CD4-positive, alpha-beta T cell (primary cell): ENCODE results near the gene IGLL1. TPM values are rescaled to one million over a fixed set of nuclear protein-coding genes. Genes with fewer than 3 reads are reported as not detected.

Experiments
- ATAC-seq: fragments of 200-7000 bp; cut with Tn5 transposase; one replicate; pipeline ENCODE4 v1.10.0; 2022; ENCODE audit warnings: mild to moderate bottlenecking; ENCODE audit not compliant: poor library complexity
- CTCF ChIA-PET: fragments of 350-600 bp; sonication (Branson Sonifier 250); formaldehyde crosslinking; loops from one replicate; lab custom pipeline; 2021; ENCODE audit warnings: antibody characterized with exemption, inconsistent platforms; lab: Charles Lee
- POLR2A ChIA-PET: fragments of 350-600 bp; sonication (Branson Sonifier 250); formaldehyde crosslinking; loops from one replicate; lab custom pipeline; 2021; ENCODE audit warnings: antibody characterized with exemption, inconsistent platforms; lab: Charles Lee
- DNase-seq, 14 experiments: peaks; one replicate each; pipeline ENCODE4 v3.0.0-alpha.2; 2013 to 2020; ENCODE audit warnings: mixed read lengths in 2 of 14
- H3K27ac ChIP-seq, 2 donors: one replicate each; pipeline versions ENCODE4 v1.5.1 to v1.7.0; 2013; ENCODE audit warnings: low read length in 2 of 2, low read depth in 1 of 2, mild to moderate bottlenecking in 1 of 2
- H3K27me3 ChIP-seq, 2 experiments: 1 replicate in 1 of 2; 2 replicates in 1 of 2; pipeline versions ENCODE4 v1.6.1 to v1.7.0; 2013; ENCODE audit warnings: low read length in 2 of 2, control low read depth in 1 of 2, mild to moderate bottlenecking in 1 of 2, moderate library complexity in 1 of 2; ENCODE audit not compliant: insufficient read depth in 2 of 2, control insufficient read depth in 1 of 2
- H3K36me3 ChIP-seq: one replicate; pipeline ENCODE4 v1.6.1; 2013; ENCODE audit warnings: low read length, control low read depth; ENCODE audit not compliant: insufficient read depth
- H3K4me1 ChIP-seq: one replicate; pipeline ENCODE4 v1.6.1; 2013; ENCODE audit warnings: low read length, control low read depth; ENCODE audit not compliant: insufficient read depth
- H3K4me3 ChIP-seq: one replicate; pipeline ENCODE4 v1.5.1; 2013; ENCODE audit warnings: mild to moderate bottlenecking, low read length, moderate library complexity
- H3K9me3 ChIP-seq, 2 experiments: 1 replicate in 1 of 2; 2 replicates in 1 of 2; pipeline versions ENCODE4 v1.6.1 to v1.7.0; 2013; ENCODE audit warnings: low read length in 2 of 2, mild to moderate bottlenecking in 2 of 2, control low read depth in 1 of 2, moderate library complexity in 1 of 2; ENCODE audit not compliant: control insufficient read depth in 1 of 2, insufficient read depth in 1 of 2
- H3K27ac Mint-ChIP-seq: one replicate; pipeline ENCODE4 v1.8.0; 2020; ENCODE audit warnings: mixed read lengths
- H3K27me3 Mint-ChIP-seq: one replicate; pipeline ENCODE4 v1.8.0; 2021; ENCODE audit warnings: mixed read lengths
- H3K36me3 Mint-ChIP-seq: one replicate; pipeline ENCODE4 v1.8.0; 2021; ENCODE audit warnings: low read depth, mixed read lengths
- H3K4me1 Mint-ChIP-seq: one replicate; pipeline ENCODE4 v1.8.0; 2021; ENCODE audit warnings: low read depth, mixed read lengths
- H3K4me3 Mint-ChIP-seq: one replicate; pipeline ENCODE4 v1.8.0; 2020; ENCODE audit warnings: mild to moderate bottlenecking, mixed read lengths
- H3K9me3 Mint-ChIP-seq: one replicate; pipeline ENCODE4 v1.8.0; 2020; ENCODE audit warnings: mixed read lengths
- intact Hi-C, 2 experiments: fragments of 100-400 bp; cut with DNase I in 1 of 2; cut with micrococcal nuclease in 1 of 2; formaldehyde crosslinking; loops; one replicate each; pipeline versions ENCODE4 v1.15.1 to v1.9.0; 2023 to 2025; cut with DNase I, micrococcal nuclease
- total RNA-seq, 174 experiments: library from RNA in 2 of 174; stranded (reverse) in 2 of 174; gene quantifications; one replicate each; pipeline ENCODE4 v1.2.3 and lab custom pipeline; 2021 to 2026
- TF ChIP-seq, protein P1 (sequence below): fragments of 200-600 bp; IDR thresholded peaks from one replicate; pipeline ENCODE4 v1.8.0; 2022; ENCODE audit warnings: antibody characterized with exemption, mild to moderate bottlenecking

The IGLL1 gene
- total RNA-seq, 2 experiments from 2014 or later, result not detected

DNA sequence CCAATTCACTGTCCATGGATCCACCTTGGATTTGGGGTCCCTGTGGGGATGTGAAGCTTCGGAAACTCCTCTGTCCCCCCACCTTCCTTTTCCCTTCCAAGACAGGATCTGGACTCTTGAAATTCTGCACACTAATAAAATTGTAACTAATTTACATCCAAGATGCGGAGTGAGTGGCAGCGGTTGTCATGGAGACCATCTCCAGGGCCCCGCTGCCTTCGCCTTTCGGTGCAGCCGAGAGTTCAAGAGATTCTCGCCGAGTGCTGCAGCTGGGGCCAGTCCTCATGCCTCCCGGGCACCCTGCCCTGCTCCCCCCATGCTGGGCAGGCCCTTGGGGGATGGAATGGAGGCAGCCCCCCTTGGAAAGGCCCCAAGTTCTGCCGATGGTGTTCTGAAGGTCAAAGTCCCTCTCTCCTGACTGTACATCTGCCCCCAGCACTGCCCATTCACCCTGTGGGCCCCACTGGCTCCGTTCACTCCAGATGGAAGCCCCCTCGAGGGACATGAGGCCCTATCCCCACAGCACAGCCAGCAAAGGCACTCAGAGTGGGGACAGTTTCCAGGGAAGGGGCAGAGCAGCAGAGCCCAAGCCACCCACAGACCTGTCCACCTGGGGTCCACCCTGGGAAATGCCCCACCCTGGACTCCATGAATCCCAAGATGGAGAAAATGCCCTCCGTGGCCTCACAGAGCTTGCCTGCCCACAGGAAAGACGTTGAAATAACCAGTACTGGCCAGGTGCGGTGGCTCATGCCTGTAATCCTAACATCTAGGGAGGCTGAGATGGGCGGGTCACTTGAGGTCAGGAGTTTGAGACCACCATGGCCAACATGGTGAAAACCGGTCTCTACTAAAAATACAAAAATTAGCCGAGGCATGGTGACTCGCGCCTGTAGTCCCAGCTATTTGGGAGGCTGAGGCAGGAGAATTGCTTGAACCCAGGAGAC lies 25.9 kb downstream of the IGLL1 start:
- TF ChIP-seq, protein P1, sequence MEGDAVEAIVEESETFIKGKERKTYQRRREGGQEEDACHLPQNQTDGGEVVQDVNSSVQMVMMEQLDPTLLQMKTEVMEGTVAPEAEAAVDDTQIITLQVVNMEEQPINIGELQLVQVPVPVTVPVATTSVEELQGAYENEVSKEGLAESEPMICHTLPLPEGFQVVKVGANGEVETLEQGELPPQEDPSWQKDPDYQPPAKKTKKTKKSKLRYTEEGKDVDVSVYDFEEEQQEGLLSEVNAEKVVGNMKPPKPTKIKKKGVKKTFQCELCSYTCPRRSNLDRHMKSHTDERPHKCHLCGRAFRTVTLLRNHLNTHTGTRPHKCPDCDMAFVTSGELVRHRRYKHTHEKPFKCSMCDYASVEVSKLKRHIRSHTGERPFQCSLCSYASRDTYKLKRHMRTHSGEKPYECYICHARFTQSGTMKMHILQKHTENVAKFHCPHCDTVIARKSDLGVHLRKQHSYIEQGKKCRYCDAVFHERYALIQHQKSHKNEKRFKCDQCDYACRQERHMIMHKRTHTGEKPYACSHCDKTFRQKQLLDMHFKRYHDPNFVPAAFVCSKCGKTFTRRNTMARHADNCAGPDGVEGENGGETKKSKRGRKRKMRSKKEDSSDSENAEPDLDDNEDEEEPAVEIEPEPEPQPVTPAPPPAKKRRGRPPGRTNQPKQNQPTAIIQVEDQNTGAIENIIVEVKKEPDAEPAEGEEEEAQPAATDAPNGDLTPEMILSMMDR, result no peak
- H3K4me1 ChIP-seq, result no peaks in the 10 kb centered on the region
- DNase-seq (peak in 1 of 14 experiments; percentile 24), ATAC-seq (no peak)
- H3K36me3 ChIP-seq, result no peaks in the 10 kb centered on the region
- H3K4me3 ChIP-seq, result no peak overlapping the region
- H3K27ac ChIP-seq, result no peak overlapping the region
- Mint-ChIP-seq H3K27ac (no peak overlapping the region), H3K4me3 (no peak overlapping the region), H3K36me3 (no peaks in the 10 kb centered on the region), H3K4me1 (no peaks in the 10 kb centered on the region), H3K27me3 (peaks cover 10% of the 10 kb centered on the region), H3K9me3 (no peaks in the 10 kb centered on the region)
- H3K9me3 ChIP-seq, result peaks cover 0 to 8% of the 10 kb centered on the region in 2 experiments
- intact Hi-C loops, result no loop called here
- POLR2A ChIA-PET, result no interaction called here
- H3K27me3 ChIP-seq, result peaks cover 0 to 3% of the 10 kb centered on the region in 2 experiments
- CTCF ChIA-PET, result no interaction called here

DNA sequence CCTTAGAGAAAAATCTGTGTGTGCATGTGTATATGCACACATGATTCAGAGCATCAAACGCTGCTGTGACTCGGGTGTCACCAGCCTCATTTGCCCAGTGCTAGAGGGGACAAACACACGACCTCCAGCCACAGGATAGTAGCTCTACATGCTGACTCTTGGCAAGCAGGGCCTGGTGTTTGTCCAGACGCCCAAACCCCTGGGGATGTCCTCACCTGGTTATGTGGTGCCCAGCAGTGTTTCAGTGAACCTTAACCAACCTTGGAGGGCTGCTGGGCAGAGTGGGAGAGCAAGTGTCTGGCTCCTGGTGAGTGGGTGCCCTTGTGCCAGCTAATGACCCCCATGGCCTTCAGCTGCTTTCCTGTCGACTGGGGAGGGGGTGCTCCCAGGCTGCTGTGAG lies 26.7 kb downstream of the IGLL1 start:
- Mint-ChIP-seq H3K9me3 (no peaks in the 10 kb centered on the region), H3K27ac (no peak overlapping the region), H3K27me3 (peaks cover 6% of the 10 kb centered on the region), H3K4me3 (no peak overlapping the region), H3K4me1 (no peaks in the 10 kb centered on the region), H3K36me3 (no peaks in the 10 kb centered on the region)
- Histone ChIP-seq H3K27me3 (peaks cover 0 to 3% of the 10 kb centered on the region in 2 experiments), H3K4me3 (no peak overlapping the region), H3K4me1 (no peaks in the 10 kb centered on the region), H3K36me3 (no peaks in the 10 kb centered on the region), H3K27ac (no peak overlapping the region), H3K9me3 (peaks cover 0 to 15% of the 10 kb centered on the region in 2 experiments)
- DNase-seq, result peak in 1 of 14 experiments; percentile 25
- TF ChIP-seq, protein P1, result no peak
- CTCF ChIA-PET, result no interaction called here
- intact Hi-C loops, result no loop called here
- POLR2A ChIA-PET, result no interaction called here
- no peak for ATAC-seq

- no peaks in the 10 kb centered on the region for H3K36me3 ChIP-seq
- H3K27me3 Mint-ChIP-seq, result peaks cover 6% of the 10 kb centered on the region
- intact Hi-C loops, result no loop called here
- no peaks in the 10 kb centered on the region for H3K9me3 Mint-ChIP-seq
- DNase-seq (no peak), ATAC-seq (no peak)
- no peak overlapping the region for H3K27ac Mint-ChIP-seq
- ChIA-PET POLR2A (no interaction called here), CTCF (no interaction called here)
- TF ChIP-seq, protein P1, result no peak
- H3K36me3 Mint-ChIP-seq, result no peaks in the 10 kb centered on the region
- H3K27ac ChIP-seq, result no peak overlapping the region
- peaks cover 0 to 3% of the 10 kb centered on the region in 2 experiments for H3K27me3 ChIP-seq
- H3K4me1 Mint-ChIP-seq, result no peaks in the 10 kb centered on the region
- H3K9me3 ChIP-seq, result peaks cover 0 to 24% of the 10 kb centered on the region in 2 experiments
- H3K4me1 ChIP-seq, result no peaks in the 10 kb centered on the region
- no peak overlapping the region for H3K4me3 Mint-ChIP-seq
- no peak overlapping the region for H3K4me3 ChIP-seq
These were observed 27.5 kb downstream of the IGLL1 start for GRCh38 chr22:23552573-23552972.
